Measurements from ENCODE around the gene LIMS2.
A peak's percentile ranks its signal among the peaks of the same experiment; 100 is the strongest.

LIMS2 gene

GRCh38 chr2:127658146-127658545, 17.2 kb downstream of the LIMS2 start:
- no peak for DNase-seq

GRCh38 chr2:127657232-127657595, 18.1 kb downstream of the LIMS2 start:
- no peak for DNase-seq

DNA sequence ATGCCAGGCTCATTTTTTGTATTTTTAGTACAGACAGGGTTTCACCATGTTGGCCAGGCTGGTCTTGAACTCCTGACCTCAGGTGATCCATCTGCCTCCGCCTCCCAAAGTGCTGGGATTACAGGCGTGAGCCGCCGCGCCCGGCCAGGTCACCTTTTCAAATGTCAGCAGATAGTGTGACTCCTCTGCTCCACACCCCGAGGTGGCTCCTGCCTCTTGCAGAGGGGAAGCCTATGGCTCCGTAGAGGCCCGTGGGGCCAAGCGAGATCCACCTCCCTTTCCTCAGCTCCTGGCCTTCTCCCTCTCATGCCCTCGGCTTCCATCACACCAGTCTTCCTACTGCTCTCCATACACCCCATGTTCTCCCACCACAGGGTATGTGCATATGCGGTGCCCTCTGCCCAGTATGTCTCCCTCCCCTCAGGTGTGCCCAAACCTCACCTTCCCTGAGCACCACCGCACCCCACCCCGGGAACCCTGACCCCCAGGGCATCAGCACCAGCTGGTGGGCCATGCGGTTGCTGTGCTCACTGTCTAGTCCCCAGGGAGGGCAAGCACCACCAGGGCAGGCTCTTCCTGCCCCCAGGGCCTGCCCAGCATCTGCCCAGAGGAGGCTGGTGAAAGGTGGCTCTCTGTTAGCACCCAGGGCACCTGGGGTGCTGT, 18.6 kb downstream of the LIMS2 start:
- no peak for DNase-seq

DNA sequence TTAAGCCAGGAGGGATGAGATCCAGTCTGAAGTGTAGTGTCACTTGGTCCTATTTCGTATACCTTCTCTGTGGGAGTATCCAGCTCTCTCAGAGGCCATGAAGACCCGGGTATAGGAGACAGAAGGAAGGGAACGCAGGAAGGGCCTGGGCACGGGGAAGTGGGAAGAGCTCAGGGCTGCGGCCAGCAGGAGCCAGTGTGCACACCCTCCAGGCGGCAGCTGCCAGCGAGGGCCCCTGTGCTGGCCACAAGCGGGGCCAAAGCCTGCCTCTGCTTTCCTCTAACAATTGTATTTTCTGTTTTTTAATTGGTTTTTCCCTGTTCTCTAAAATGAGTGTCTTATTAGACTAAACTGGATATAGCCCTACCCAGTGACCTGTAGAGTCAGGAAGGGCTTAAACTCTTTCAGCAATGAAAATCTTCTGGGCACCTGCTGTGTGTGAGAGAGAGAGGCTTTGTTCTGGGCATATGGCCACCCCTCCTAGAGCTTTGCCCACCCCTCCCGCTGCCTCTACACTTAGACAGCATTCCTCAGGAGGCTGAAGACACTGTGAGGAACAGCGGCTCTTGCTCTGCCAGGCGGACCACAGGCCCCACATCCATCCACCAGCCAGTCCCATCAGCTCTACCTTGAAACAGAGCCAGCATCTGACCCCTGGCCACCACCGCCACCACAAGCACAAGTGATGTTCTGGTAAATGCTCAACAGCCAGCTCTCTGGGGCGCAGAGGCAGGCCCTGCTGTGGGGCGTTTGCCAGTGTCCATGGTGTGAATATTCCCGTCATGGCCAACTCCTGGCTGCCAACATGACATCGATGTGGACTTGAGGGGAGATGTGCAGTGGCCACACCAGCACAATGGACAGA, 19.9 kb downstream of the LIMS2 start:
- no peak for DNase-seq

DNA sequence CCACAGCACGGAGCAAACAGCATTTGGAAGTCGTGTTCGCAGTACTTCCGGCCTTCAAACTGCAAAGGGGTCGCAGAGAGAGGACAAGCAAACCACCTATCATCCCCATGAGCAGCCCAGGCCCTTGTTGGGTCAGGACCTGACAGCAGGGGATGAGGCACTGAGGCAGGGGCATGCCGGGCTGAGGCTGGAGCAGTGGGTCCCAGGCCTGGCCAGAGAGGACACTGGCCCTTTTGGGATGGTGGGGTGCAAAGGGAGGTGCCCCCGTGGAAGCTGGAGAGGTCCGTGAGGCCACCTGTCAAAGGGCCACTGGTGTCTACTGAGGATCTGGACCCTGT, 20.5 kb downstream of the LIMS2 start:
- DNase-seq, result no peak

DNA sequence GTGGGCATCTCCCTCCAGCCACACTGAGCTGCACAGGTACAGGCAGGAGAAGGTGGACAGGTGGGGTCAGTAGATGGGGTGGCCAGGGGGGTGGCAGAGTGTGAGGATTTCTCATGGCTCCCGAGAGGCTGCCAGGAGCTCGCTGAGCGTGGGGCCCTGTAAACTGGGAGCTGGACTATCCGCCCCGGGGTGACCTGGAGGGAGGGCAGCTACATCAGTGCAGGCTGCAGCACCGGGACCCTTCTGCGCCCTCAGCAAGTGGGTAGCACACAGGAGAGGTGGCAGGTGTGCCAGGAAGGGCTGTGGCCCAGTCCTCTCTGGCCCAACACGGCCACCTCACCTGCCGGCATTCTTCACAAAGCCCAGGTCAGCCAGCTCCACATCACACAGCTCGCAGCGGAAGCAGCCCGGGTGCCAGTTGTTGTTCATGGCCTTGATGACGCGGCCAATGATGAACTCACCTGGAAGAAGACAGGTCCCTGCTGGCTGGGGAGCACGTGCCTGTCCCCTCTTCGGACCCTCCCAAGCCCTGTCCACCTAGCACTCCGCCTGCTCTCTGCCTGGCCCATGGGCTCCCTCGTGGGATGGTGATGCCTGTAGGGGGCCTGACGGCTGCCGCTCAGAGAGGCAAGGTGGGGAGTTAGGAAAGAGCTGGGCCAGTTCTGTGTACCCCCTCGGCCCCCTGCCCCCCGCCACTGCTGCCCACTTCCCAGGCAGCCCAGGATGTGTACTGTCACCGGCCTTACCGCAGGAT, 21.1 kb downstream of the LIMS2 start:
- no peak for DNase-seq

DNA sequence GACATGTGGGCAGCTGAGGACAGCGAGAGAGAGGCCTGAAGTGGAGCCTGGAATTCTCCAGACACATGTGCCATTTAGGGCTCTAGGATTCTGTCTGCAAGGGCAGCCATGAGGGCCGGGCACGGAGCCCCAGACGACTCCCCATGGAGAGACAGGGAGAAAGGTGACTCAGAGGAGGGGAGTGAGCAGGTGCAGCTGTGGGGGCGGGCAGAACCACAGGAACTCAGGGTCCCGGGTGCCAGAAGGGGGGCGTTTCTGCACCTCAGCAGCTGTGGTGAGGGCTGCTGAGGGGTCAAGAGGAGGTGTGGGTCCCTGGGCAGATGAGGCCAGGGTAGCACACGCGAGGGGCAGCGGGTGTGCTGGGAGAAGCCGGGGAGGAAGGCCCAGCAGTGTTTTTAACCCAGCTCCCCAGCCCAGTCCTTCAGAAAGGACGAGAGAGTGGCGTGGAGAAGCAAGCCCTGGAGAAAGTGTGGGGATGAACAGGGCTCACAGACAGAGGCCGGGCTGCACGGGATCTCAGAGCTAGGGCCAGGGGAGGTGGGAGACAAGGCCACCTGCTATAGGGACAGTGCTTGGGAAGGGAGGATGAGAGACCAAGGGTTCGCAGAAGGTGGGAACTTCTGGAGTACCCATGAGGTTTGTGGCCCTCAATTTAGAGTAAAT, 21.8 kb downstream of the LIMS2 start:
- DNase-seq, result no peak

- no peak for DNase-seq
Observed at GRCh38 chr2:127652786-127653357, 22.5 kb downstream of the LIMS2 start.

- no peak for DNase-seq
Observed at GRCh38 chr2:127651971-127652550, 23.3 kb downstream of the LIMS2 start.

DNA sequence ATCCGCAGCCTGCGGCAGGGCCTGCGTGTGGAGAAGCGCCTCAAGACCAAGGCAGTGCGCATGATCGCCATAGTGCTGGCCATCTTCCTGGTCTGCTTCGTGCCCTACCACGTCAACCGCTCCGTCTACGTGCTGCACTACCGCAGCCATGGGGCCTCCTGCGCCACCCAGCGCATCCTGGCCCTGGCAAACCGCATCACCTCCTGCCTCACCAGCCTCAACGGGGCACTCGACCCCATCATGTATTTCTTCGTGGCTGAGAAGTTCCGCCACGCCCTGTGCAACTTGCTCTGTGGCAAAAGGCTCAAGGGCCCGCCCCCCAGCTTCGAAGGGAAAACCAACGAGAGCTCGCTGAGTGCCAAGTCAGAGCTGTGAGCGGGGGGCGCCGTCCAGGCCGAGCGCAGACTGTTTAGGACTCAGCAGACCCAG, 23.9 kb downstream of the LIMS2 start:
- no peak for DNase-seq

- DNase-seq, result no peak
Observed at GRCh38 chr2:127650785-127651380, 24.4 kb downstream of the LIMS2 start.

- no peak for DNase-seq
Observed at GRCh38 chr2:127650041-127650784, 25.1 kb downstream of the LIMS2 start.

DNA sequence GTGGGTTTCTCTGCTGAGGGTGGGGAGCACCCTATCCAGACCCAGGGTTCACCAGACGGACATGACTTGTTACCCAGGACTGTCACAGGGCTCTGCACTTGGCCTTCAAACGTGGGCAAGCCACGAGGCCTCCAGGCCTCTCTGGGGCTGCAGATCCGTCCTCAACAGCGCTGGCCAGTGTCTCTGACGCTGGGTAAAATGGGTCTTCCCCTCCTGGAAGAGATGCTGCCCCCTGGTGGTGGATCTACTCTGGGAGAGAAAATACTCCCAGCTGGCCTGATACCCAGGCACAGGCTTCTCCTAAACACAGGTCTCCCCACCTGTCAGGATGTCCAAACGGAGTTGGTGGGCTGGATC, 25.7 kb downstream of the LIMS2 start:
- peak; percentile 73 for DNase-seq

DNA sequence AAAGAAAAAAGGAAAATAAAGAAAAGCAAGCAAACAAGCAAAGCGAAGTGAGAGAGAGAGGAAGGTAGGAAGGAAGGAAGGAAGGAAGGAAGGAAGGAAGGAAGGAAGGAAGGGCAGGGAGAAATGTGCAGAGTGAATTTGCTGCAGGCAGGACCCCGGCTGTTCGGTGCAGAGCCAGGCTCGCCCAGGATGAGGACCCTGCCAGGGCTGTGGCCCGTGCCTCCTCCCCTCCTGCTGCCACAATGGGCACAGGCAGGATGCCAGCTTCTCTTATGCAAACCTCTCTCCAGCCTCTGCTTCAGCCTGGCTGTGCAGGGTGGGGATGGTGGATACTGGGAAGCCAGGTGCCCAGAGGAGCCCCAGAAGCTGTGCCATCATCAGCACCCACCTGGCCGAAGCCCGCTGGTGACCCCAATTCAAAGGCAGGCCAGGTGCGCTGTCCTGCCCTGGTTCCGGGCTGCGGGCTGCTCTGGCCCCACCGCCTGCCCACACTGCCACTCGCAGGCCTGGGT, 26.2 kb downstream of the LIMS2 start:
- DNase-seq, result no peak

DNA sequence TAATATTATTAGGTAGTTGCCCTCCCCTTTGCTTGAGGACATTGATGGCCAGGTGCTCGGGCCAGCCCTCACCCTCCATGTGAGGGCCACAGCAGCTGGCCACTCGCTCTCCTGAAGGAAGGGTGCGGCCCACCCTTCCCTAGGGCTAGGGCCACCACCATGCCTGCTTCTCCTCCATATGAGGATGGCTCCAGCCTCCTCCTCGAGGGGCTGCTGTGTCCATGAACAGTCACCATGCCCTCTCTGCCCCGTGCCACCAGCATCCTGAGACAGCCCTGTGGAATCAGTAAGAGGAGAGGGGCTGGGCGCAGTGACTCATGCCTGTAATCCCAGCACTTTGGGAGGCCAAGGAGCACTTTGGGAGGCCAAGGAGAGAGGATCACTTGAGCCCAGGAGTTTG, 27.0 kb downstream of the LIMS2 start:
- DNase-seq, result no peak

- DNase-seq, result no peak
Observed at GRCh38 chr2:127647242-127648190, 27.8 kb downstream of the LIMS2 start.

DNA sequence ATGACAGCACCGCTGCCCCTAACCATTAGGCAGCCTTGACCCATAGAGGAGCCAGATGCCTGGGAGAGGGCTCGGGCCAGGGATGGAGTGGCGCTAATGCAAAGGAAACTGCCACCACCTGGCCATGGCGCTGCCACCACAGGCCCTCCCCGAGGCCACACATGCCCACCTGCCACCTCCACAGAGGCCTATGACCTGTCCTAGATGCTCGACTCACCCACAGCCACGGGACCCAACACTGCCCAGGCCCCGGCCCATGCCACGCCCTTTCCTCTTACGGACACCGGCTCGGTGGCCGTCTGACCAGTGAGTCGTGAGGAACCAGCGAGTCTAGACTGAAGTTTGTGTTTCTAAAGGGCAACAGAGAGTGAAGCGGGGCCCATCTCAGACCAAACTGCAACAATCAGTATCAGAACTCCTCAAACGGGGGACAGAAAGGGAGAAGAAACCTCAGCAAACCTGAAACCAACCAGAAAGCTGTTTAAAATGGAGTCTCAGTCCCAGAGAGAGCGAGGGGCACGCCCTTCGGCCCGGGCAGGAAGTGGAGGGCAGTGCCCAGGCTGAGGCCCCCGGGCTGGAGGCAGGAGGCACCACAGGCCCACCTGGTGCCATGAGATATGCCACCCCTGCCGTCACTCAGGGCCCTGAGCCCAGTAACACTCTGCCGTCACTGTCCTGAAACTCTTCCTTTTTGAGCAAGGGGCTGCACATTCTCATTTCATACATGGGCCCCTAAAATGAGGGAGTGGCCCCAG, 28.7 kb downstream of the LIMS2 start:
- DNase-seq, result no peak

- no peak for DNase-seq
Observed at GRCh38 chr2:127645395-127646291, 29.7 kb downstream of the LIMS2 start, which contains the start of gene GPR17. TSS of gene GPR17 (plus strand) at chr2:127646153. CDS start at chr2:127650736, 4,583 bp downstream.

All from HCEC 1CT (cell line).